HepG2 (cell line): Measurements from ENCODE around the gene MOGAT3. TPM values are rescaled to one million over a fixed set of nuclear protein-coding genes. Genes with fewer than 3 reads are reported as not detected.
A peak's percentile ranks its signal among the peaks of the same experiment; 100 is the strongest.

Experiments
- ARNTL ChIP-seq: sonication (generic); formaldehyde crosslinking; IDR thresholded peaks from 2 replicates; pipeline ENCODE4 v1.4.0; 2020; ENCODE audit warnings: mild to moderate bottlenecking, missing genetic modification reagents
- DMTF1 ChIP-seq: sonication (generic); formaldehyde crosslinking; IDR thresholded peaks from 2 replicates; pipeline ENCODE4 v1.4.0; 2020; ENCODE audit warnings: mild to moderate bottlenecking, missing genetic modification reagents
- ERF ChIP-seq: IDR thresholded peaks from 2 replicates; pipeline ENCODE4 v1.6.1; 2018; ENCODE audit warnings: missing biosample characterization, missing genetic modification reagents
- FOSL2 ChIP-seq: sonication (generic); formaldehyde crosslinking; IDR thresholded peaks from 2 replicates; pipeline ENCODE4 v1.4.0; 2020; ENCODE audit warnings: missing genetic modification reagents
- HDAC6 ChIP-seq: fragments of 200-600 bp; sonication (generic); IDR thresholded peaks from 2 replicates; pipeline ENCODE4 v1.7.0; 2017; ENCODE audit warnings: mild to moderate bottlenecking, antibody characterized with exemption, low read length, low read depth
- HNRNPH1 ChIP-seq: fragments of 200-400 bp; formaldehyde crosslinking; optimal IDR thresholded peaks from 2 replicates; pipeline ENCODE3; 2017; ENCODE audit warnings: mild to moderate bottlenecking, low read depth, low read length
- KLF15 ChIP-seq: sonication (generic); formaldehyde crosslinking; IDR thresholded peaks from 2 replicates; pipeline ENCODE4 v1.8.1; 2023; ENCODE audit warnings: borderline replicate concordance, mild to moderate bottlenecking, inconsistent platforms, missing genetic modification reagents, mixed read lengths
- MTF2 ChIP-seq: sonication (generic); formaldehyde crosslinking; IDR thresholded peaks from 2 replicates; pipeline ENCODE4 v1.5.0; 2020; ENCODE audit warnings: missing genetic modification reagents, borderline replicate concordance
- PHF20 ChIP-seq: sonication (generic); formaldehyde crosslinking; IDR thresholded peaks from 2 replicates; pipeline ENCODE4 v1.5.0; 2020; ENCODE audit warnings: mild to moderate bottlenecking, missing genetic modification reagents
- POLR2A ChIP-seq, 2 experiments: IDR thresholded peaks; 2 replicates each; pipeline ENCODE4 v1.6.1; 2011; ENCODE audit warnings: low read depth in 2 of 2, low read length in 2 of 2, mild to moderate bottlenecking in 1 of 2, moderate library complexity in 1 of 2; ENCODE audit not compliant: insufficient read depth in 1 of 2
- SMAD1 ChIP-seq: sonication (generic); formaldehyde crosslinking; IDR thresholded peaks from 2 replicates; pipeline ENCODE4 v1.4.0; 2020; ENCODE audit warnings: missing genetic modification reagents, low read depth, mild to moderate bottlenecking, borderline replicate concordance
- SMC3 ChIP-seq: IDR thresholded peaks from 2 replicates; pipeline ENCODE4 v1.6.1; 2011; ENCODE audit warnings: low read length, improper control_type of control experiment
- SMYD3 ChIP-seq: sonication (generic); formaldehyde crosslinking; IDR thresholded peaks from 2 replicates; pipeline ENCODE4 v1.8.1; 2023; ENCODE audit warnings: mild to moderate bottlenecking, missing genetic modification reagents
- SRF ChIP-seq: IDR thresholded peaks from 2 replicates; pipeline ENCODE4 v1.6.1; 2011; ENCODE audit warnings: mild to moderate bottlenecking, low read depth, low read length, moderate library complexity
- SSRP1 ChIP-seq: IDR thresholded peaks from 2 replicates; pipeline ENCODE4 v1.6.1; 2016; ENCODE audit warnings: control low read depth
- TEF ChIP-seq: sonication (generic); formaldehyde crosslinking; IDR thresholded peaks from 2 replicates; pipeline ENCODE4 v1.5.0; 2020; ENCODE audit warnings: missing genetic modification reagents
- TP53 ChIP-seq: sonication (generic); formaldehyde crosslinking; conservative IDR thresholded peaks from 2 replicates; pipeline ENCODE4 v1.4.0; 2020; ENCODE audit warnings: missing genetic modification reagents
- ZNF281 ChIP-seq: sonication (generic); formaldehyde crosslinking; IDR thresholded peaks from 2 replicates; pipeline ENCODE4 v1.4.0; 2020; ENCODE audit warnings: missing genetic modification reagents, borderline replicate concordance
- ZNF570 ChIP-seq: sonication (generic); formaldehyde crosslinking; IDR thresholded peaks from 2 replicates; pipeline ENCODE4 v1.4.0; 2020; ENCODE audit warnings: mild to moderate bottlenecking, missing genetic modification reagents, borderline replicate concordance
- ZNF891 ChIP-seq: sonication (generic); formaldehyde crosslinking; IDR thresholded peaks from 2 replicates; pipeline ENCODE4 v1.5.0; 2020; ENCODE audit warnings: mild to moderate bottlenecking, missing genetic modification reagents
- ZSCAN20 ChIP-seq: sonication (generic); formaldehyde crosslinking; IDR thresholded peaks from 2 replicates; pipeline ENCODE4 v1.4.0; 2020; ENCODE audit warnings: missing genetic modification reagents, mild to moderate bottlenecking, borderline replicate concordance
- polyA plus RNA-seq, 8 experiments: library from polyadenylated mRNA; depleted of rRNA in 3 of 8; stranded (reverse) in 7 of 8; unstranded in 1 of 8; fragments of >200 nt; fragmentation: Illumina TruSeq in 4 of 8; extraction: Trizol in 4 of 8; gene quantifications; 2 replicates each; pipeline versions ENCODE4 v1.2.1 to v1.2.3, GENCODE V29; 2011 to 2016; ENCODE audit warnings: low read depth in 4 of 8, missing spikeins in 1 of 8, mixed read lengths in 1 of 8; ENCODE audit not compliant: insufficient read depth in 1 of 8
- total RNA-seq, 5 experiments: library from RNA; depleted of rRNA; stranded (reverse); fragments of >200 nt; fragmentation: Illumina TruSeq; extraction: Trizol; gene quantifications; 2 replicates each; pipeline ENCODE4 v1.2.3, GENCODE V29; 2016; ENCODE audit warnings: low read depth in 1 of 5
- TF ChIP-seq, protein P1 (sequence below): sonication (generic); formaldehyde crosslinking; IDR thresholded peaks from 2 replicates; pipeline ENCODE4 v1.9.0; 2021; ENCODE audit warnings: missing genetic modification reagents, borderline replicate concordance
- TF ChIP-seq, protein P2 (sequence below): sonication (generic); formaldehyde crosslinking; IDR thresholded peaks from 2 replicates; pipeline ENCODE4 v1.4.0; 2020; ENCODE audit warnings: low read depth, mild to moderate bottlenecking, missing genetic modification reagents

Gene MOGAT3
- total and polyA plus RNA-seq, 2 of the 13 experiments (the other 11 are each of a cell fraction or from before 2014, with no cell fraction given): 22.5 to 30.5 TPM

GRCh38 chr7:101200862-101201599 is at the start of gene MOGAT3 (continued):
- no peak; the same call in 1 of the 2 replicates for TF ChIP-seq KLF15 (CRISPR knock-in tag)
- TF ChIP-seq HDAC6: no peak
- TF ChIP-seq SMC3: peak; percentile 6; the same call in 1 of the 2 replicates
- peak; percentile 91 to 95 for TF ChIP-seq POLR2A (IDR thresholded peaks at IDR 0.05; ENCODE audit: insufficient read depth in 1 of 2, low read depth in 2 of 2, low read length in 2 of 2)
- TF ChIP-seq, protein P1, sequence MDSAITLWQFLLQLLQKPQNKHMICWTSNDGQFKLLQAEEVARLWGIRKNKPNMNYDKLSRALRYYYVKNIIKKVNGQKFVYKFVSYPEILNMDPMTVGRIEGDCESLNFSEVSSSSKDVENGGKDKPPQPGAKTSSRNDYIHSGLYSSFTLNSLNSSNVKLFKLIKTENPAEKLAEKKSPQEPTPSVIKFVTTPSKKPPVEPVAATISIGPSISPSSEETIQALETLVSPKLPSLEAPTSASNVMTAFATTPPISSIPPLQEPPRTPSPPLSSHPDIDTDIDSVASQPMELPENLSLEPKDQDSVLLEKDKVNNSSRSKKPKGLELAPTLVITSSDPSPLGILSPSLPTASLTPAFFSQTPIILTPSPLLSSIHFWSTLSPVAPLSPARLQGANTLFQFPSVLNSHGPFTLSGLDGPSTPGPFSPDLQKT (CRISPR knock-in tag): no peak
- 0 out of 2 replicates have a peak, but pooled peaks have one; percentile 31 for TF ChIP-seq ZSCAN20
- TF ChIP-seq TEF: no peak
- no peak; the same call in 1 of the 2 replicates for TF ChIP-seq PHF20 (CRISPR knock-in tag)
- TF ChIP-seq TP53: no peak
- TF ChIP-seq SMAD1 (CRISPR knock-in tag): no peak; the same call in 1 of the 2 replicates
- no peak for TF ChIP-seq MTF2 (CRISPR knock-in tag)
- no peak for TF ChIP-seq SRF
- TF ChIP-seq ZNF891 (CRISPR knock-in tag): no peak
- TF ChIP-seq ZNF281: peak; percentile 99
- TF ChIP-seq HNRNPH1: no peak
- peak; percentile 79 for TF ChIP-seq ARNTL (CRISPR knock-in tag)
- no peak for TF ChIP-seq SMYD3
- no peak for TF ChIP-seq ZNF570
- no peak for TF ChIP-seq SSRP1 (CRISPR knock-in tag)
- TF ChIP-seq, protein P2, sequence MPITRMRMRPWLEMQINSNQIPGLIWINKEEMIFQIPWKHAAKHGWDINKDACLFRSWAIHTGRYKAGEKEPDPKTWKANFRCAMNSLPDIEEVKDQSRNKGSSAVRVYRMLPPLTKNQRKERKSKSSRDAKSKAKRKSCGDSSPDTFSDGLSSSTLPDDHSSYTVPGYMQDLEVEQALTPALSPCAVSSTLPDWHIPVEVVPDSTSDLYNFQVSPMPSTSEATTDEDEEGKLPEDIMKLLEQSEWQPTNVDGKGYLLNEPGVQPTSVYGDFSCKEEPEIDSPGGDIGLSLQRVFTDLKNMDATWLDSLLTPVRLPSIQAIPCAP (CRISPR knock-in tag): no peak
- TF ChIP-seq DMTF1 (CRISPR knock-in tag): no peak
- peak; percentile 67 for TF ChIP-seq FOSL2 (CRISPR knock-in tag)
- peak; percentile 95 for TF ChIP-seq ERF (CRISPR knock-in tag)
